Left kidney (tissue), 2 donors: Measurements from ENCODE around the gene COX7B2. TPM values are rescaled to one million over a fixed set of nuclear protein-coding genes. Genes with fewer than 3 reads are reported as not detected.

Experiments
- DNase-seq: peaks from one replicate; pipeline ENCODE4 v3.0.0-alpha.2; 2013
- polyA plus RNA-seq: library from polyadenylated mRNA; unstranded; fragments of 120-200 nt; gene quantifications from one replicate; pipeline ENCODE4 v1.2.1, GENCODE V29; 2013; ENCODE audit not compliant: insufficient read length

Gene COX7B2
- polyA plus RNA-seq, 1 donor: not detected

DNA sequence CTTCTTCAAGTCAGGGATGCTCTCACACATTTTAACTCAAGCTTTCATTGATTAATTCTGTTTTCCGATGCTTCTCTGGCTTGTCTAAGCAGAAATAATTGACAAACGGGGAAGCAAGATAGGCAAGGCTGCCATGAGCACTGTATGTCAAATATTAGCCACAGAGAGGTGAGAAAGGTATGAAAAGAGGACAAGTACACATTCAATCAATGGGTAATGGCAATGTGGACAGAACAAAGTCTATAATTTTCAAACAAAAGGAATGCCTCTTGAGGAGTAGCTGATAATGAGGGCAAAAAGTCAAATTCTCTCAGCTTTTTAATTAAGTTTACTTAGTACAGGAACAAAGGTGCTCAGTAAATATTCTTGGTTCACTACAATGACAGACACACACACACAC, 19.6 kb downstream of the COX7B2 start:
- no peak for DNase-seq

DNA sequence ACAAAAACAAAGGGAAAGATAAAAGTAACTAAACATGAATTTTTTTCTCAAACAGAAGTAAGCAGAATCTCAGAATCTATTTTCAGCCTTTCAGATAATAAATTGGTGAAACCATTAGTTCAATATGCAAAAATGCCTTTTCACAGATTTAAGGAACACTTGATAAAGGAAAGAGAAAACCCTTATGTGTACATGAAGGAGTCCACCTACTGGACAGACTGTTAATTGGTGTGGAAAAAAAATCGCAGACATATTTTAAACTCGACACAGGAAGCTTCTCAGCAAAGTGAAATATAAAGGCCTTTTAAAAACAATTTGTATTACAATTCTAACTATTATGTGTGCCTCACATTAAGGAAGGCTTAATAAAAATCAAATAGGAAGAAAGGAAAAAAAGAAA, 22.3 kb downstream of the COX7B2 start:
- peak; percentile 3 for DNase-seq

DNA sequence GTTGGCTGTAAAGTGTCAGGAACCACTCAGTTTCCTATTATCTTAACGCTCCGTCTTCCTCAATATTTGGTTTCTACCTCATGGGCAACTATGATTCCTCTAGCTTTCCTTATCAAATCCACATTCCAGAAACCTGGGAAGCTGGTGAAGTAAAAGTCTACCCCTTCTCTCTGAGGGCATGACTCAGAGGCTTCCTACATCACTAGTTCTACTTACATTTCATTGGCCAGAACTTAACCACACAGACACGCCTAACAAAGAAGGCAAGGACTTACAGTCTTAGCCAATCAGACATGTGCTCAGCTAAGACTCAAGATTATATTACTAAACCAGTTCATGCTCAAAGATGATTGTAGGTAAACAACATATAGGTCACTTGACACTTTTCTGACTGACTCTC, 30.4 kb downstream of the COX7B2 start:
- no peak for DNase-seq

DNA sequence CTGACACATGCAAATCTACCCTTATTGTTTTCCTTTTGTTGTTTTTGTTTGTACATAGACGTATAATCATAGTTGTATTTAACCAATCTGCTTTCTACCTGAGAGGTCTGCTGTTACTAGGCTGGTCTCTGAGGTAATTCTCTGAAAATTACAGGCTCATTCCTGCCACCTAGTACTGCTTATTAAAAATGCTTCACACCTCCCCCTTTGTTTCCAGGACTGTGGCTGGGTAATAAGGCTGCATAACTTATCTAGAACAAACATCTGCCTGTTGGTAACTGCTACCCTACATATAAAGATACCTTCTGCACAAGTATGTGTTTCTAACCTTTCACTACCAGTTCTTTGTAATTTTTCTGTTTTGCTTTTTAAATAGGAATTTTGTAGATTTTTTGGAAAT, 34.2 kb downstream of the COX7B2 start:
- no peak for DNase-seq

DNA sequence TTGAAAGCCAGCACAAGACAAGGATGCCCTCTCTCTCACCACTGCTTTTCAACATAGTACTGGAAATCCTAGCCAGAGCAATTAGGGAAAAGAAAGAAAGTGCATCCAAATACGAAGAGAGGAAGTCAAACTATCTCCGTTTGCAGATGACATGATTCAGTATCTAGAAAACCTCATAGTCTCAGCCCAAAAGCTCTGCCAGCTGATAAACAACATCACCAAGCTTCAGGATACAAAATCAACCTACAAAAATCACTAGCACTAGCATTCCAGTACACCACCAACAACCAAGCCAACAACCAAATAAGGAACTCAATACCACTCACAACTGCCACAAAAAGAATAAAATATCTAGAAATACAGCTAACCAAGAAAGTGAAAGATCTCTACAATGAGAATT, 38.6 kb downstream of the COX7B2 start:
- no peak for DNase-seq

DNA sequence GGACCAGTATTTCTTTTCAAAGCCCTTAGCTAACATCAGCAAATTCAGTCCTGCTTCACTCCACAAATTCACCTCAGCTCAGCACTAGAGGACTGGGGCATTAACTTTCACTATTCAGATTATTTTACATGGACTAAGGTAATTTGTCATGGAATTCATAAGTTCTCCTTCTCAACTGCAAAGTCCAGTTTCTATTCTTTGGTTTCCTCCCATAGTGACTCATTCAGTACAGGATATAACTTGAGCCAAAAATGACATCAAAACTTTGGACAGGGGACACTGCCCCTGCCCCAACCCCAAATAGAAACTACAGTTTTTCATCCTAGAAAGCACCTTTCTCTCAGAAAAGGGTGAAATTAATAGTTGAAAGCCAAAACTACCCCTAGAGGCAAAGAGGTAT, 52.7 kb downstream of the COX7B2 start:
- DNase-seq: no peak

DNA sequence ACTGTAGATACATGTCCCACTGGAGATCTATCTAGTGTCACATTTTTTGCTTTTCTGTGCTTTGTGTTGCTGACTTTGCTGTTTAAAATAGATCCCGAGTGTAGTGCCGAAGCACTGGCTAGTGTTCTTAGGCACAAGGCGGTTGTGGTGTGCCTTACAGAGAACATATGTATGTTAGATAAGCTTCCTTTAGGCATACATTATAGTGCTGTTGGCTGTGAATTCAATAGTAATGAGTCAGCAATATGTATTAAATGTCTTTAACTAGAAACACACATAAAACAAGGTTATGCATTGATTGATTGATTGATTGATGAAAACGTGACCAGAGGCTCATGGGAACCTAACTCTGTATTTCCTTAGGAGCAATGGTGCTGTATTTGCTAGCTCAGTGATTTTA, 56.2 kb downstream of the COX7B2 start:
- DNase-seq: no peak

DNA sequence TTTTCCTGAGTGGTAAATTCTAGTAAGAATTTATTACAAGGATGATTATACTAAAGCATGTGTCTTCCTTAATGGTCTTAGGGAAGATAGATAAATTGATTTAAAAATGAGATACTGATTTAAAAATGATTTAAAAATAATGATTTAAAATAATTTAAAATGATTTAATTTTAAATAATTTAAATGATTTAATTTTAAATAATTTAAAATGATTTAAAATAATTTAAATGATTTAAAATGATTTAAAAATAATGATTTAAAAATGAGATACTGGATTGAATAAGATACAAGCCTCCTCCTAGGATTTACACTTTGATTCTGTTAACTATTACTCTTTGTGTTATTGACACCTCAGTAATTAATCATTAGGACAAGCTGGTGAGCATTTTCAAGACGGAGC, 59.0 kb downstream of the COX7B2 start:
- no peak for DNase-seq

DNA sequence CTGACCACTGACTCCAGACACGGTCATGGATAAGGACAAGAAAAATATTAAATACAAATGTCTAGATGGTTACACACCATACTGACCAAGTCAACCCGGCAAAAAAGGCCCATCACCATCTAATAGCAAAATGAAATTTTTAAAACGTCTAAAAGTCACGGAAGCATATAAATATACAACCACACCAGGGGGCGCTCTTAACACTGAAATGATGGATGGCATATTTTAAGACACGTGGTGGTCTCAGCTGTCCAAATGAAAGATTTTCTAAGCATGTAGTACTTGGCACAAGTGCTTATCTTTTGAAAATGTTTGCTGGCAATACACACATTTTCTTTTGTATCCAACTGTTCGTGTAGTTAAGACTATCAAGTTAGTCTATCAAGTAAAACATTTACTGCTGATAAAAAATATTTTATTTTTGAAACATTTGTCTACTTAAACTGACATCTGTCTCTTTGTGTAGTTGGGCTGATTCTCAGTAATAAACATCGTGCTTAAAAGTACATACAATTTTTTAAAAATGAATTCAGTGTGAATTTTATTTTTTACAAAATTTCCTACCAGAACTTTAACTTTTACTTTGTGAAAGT, 64.6 kb downstream of the COX7B2 start:
- peak; percentile 47 for DNase-seq

DNA sequence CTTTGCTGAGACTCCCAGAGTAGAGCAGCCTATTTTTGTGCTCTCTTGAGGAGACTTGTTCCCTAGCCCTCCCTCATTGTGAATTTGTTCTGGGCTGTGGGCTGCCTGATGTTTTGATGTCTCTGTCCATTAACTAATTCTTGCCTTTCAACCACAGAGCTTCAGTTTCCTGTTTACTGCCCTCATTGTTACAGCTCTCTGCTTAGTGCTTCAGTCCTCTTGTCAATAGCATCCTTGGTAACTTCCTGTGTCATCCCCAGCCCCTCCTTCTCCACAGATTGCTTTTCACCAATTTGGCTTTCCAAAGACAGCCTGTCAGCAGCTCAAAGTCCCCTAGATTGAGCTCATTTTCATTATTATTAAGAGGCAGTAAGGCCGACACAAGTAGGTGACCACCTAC, 69.9 kb downstream of the COX7B2 start:
- DNase-seq: no peak

DNA sequence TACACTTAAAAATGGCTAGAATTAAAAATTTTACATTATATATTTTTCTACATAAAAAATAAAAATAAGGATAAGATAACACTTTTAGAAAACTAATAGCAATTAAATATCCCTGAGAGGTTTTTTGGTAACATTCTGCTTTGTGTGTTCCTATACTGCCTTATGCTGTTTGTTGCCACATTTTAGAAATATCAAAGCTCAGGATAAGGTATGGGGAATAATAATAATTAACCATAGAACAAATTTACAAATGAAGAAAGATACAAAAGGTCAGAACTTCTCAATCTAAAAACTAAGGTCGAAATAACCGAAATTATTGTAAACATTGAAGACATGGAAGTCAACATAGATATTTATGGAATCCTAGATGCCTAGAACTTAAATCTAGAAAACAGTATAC, 71.4 kb downstream of the COX7B2 start:
- DNase-seq: no peak

DNA sequence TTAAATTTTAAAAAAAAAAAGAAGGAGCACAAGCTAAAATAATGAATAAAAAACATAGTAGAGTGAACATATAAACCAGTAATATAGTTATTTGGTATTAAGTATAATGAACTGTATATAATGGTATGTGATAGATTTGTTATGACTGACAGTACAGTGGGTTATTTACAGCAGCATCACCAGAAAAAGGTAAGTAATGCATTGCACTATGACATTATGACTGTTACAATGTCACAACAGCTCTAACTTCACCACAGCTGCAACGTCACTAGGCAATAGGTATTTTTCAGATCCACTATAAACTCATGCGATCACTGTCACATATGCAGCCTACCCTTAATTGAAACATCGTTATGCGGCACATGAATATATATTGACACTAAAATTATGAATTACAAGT, 72.5 kb downstream of the COX7B2 start:
- DNase-seq: no peak

DNA sequence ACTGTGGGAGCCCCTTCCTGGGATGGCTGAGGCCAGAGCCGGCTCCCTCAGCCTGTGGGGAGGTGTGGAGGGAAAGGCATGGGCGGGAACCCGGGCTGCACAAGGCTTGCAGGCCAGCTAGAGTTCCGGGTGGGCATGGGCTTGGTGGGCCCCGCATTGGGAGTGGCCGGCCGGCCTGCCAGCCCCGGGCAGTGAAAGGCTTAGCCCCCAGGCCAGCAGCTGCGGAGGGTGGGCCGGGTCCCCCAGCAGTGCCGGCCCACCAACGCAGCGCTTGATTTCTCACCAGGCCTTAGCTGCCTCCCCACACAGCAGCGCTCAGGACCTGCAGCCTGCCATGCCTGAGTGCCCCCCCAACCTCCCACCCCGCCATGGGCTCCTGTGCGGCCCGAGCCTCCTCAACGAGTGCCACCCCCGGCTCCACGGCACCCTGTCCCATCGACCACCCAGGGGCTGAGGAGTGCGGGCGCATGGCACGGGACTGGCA, 78.0 kb downstream of the COX7B2 start:
- DNase-seq: no peak

DNA sequence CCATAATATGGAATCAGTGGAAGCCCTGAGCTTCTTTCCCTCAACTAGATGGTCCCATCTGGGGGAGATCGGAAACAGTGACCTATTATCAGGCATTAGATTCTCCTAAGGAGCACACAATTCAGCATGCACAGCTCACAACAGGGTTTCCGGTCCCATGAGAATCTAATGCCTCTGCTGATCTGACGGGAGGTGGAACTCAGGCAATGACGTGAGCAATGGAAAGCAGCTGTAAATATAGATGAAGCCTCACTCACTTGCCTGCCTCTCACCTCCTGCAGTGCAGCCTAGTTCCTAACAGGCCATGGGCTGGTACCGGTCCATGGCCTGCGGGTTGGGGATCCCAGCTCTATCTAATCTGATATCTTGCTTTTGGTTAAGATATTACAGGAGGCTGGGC, 88.9 kb downstream of the COX7B2 start:
- no peak for DNase-seq

DNA sequence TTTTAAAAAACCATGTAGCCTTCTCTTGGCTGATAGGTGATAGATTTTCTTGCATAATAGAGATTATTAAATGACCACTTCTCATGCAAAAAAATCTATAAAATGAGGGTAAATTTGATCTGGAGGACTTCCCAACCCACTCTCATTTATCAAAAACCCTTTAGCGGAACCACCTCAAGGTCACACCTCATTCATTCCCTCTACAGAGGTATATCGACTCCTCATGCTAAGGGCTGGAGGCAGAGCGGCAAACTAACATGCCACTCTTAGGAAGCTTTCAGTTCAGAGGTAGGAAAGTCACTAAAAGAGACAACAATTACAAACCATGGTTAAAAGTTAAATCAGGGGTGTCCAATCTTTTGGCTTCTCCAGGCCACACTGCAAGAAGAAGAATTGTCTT, 90.0 kb downstream of the COX7B2 start:
- DNase-seq: no peak

DNA sequence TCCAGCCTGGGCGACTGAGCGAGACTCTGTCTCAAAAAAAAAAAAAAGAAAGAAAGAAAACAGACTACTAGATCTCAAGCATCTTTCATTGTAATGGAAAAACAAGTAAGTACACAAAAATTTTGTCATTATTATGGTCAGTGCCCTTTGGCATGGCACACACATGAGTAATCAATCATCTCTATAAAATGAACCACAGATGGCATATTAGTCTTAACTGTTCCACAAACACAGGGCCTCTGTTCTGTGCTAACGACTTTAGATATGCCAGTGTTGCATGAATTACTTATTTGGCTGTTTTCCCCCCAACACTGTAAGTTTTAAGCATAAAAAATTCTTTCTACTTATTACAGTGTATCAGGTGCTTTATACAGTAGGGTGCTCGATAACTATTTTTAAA, 90.4 kb downstream of the COX7B2 start:
- DNase-seq: no peak

DNA sequence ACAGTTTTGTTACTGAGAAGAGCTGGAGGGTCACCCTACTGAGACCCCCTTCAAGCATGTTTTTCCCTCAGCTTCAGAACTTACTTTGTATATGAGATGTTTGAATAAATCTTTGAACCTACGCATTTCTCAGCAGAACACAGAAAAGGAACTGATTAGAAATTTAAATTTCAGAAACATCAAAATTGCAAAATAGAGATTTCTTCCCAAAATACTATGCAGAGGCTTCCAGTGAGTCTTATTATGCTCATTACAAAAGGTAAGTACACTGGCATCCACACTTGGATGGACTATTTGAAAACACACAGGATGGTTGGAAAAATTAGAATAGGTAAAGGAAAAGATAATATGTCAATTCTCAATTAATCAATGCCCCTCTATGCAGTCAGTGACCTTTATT, 91.2 kb downstream of the COX7B2 start:
- no peak for DNase-seq

DNA sequence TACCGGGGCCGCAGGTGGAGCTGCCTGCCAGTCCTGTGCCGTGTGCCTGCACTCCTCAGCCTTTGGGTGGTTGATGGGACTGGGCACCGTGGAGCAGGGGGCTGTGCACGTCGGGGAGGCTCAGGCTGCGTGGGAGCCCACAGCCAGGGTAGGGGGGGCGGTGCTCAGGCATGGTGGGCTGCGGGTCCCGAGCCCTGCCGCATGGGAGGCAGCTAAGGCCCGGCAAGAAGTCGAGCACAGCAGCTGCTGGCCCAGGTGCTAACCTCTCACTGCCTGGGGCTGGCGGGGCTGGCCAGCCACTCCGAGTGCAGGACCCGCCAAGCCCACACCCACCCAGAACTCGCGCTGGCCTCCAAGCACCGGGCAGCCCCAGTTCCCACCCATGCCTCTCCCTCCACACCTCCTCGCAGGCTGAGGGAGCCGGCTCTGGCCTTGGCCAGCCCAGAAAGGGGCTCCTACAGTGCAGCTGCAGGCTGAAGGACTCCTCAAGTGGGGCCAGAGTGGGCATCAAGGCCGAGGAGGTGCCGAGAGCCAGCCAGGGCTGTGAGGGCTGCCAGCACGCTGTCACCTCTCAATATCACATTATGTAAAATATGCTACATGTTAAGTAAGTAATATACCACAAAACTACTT, 104.1 kb downstream of the COX7B2 start:
- no peak for DNase-seq

DNA sequence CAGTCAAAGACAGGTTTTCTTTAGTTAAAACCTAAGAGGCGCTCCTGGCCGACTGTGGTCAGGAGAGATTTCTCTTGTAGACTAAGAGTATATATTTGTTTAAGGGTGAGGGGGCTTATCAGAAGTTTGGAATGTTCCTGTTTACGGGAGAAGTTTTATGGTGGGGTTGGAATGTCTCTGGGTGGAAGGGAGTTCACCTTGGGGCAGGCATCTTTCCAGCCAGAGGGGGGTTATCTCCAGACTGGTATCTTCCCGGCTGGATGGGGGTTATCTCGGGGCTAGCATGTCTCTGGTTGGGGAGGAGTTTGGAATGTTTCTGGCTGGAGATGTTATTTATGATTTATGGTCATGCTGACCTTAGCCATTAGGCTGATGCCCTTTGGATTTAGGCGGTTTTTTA, 116.0 kb downstream of the COX7B2 start:
- DNase-seq: no peak

DNA sequence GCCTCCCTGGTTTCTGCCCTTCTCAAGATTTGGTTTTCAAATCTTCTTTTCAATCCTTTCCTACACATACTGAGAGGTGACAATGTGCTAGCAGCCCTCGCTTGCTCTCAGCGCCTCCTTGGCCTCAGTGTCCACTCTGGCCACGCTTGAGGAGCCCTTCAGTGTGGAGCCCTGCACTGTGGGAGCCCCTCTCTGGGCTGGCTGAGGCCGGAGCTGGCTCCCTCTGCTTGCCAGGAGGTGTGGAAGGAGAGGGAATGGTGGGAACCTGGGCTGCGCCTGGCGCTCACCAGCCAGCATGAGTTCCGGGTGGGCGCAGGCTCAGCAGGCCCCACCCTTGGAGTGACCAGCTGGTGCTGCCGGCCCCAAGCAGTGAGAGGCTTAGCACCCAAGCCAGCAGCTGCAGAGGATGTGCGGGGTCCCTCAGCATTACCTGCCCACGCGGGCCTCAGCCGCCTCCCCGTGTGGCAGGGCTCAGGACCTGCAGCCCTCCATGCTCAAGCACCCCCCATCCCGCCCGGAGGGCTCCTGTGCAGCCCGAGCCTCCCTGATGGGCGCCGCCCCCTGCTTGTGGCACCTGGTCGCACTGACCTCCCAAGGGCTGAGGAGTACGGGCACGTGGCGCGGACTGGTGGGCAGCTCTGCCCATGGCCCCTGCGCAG, 127.5 kb downstream of the COX7B2 start:
- DNase-seq: no peak

DNA sequence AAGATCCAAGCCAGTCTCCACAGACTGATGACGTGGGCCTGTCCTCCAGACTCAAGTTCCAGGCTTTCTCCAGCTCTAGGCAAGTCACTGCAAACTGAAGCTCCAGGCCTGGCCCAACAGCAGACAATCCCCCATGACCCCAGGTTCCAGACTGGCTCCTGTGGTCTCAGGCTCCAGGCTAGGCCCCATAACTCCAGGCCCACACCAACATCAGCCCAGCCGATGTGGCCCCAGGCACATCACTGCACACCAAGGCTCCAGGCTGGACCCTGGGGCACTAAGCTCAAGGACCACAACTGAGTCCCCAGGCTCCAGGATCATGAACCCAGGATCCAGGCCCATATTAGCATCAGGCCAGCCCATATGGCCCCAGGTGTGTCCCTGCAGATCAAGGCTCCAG, 143.6 kb downstream of the COX7B2 start:
- DNase-seq: no peak

DNA sequence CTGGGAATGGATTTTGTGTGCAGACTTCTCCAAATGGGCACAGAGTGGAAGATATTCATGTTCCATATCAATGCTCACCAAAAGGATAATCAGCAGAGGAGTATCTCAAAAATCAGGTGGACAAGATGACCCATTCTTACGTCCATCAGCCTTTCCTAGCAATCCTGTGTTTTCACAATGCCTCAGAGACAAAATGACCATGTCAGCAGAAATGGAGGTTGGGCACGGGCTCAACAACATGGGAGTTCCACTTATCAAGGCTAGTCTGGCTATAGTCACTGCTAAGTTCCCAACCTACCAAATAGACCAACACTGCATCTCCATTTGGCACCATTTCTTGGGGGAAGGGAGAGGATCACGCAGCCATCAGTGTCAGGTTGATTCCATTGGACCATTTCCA, 179.0 kb downstream of the COX7B2 start:
- DNase-seq: no peak

DNA sequence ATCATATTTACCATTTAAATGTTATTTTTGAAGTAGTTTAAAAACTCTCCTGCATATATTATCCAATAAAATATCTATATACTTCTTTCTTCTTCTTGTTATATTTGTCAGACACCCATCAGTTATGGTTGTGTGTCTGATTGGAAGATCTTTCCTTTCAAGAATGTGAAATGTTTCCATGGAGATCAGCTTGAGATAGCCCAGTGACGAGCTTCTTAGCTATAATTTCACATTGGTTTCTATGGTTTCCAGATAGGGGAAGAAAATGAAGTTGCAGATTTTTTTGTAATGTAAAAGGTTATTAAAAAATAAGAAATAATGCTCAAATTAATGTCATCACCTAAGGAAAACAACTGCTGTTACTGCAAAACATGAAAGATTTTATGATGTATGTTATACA, 189.0 kb downstream of the COX7B2 start:
- no peak for DNase-seq

DNA sequence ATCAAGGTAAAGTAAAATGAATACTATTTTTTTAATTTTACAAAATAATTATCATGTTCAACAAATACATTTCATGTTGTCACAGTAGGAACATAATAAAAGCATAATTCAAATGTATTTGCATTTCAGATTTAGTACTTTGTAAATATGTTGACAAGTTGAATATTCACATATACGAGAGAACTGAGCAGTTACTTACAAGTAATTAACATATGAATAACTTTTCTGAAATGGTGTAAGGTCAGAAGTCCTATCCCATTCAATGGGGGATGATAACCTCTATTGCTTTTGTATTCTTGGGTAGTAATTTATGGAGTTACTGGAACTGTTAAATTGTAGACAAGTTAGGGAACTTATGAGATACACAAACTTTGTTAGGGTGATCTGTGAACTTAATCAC, 191.1 kb downstream of the COX7B2 start:
- DNase-seq: no peak
